WTC11 (cell line): Measurements from ENCODE around the gene FHIT. TPM values are rescaled to one million over a fixed set of nuclear protein-coding genes. Genes with fewer than 3 reads are reported as not detected.
A peak's percentile ranks its signal among the peaks of the same experiment; 100 is the strongest.

Experiments used
- ATAC-seq: fragments of 200-7000 bp; cut with Tn5 transposase; 2 replicates; pipeline ENCODE4 v1.10.0; 2021; ENCODE audit warnings: mild to moderate bottlenecking, moderate library complexity
- CTCF ChIA-PET: fragments of 300-600 bp; sonication (Branson Sonifier 250); formaldehyde crosslinking; loops from one replicate; lab custom pipeline; 2021; ENCODE audit warnings: antibody characterized with exemption; lab: Charles Lee
- POLR2A ChIA-PET: fragments of 350-600 bp; sonication (Branson Sonifier 250); formaldehyde crosslinking; loops from one replicate; lab custom pipeline; 2021; ENCODE audit warnings: antibody characterized with exemption; lab: Charles Lee
- DNase-seq: peaks from one replicate; pipeline ENCODE4 v3.0.0; 2021; ENCODE audit warnings: low spot score
- H3K27ac Mint-ChIP-seq: 2 replicates; pipeline ENCODE4 v1.8.0; 2021; ENCODE audit warnings: mixed read lengths
- H3K27me3 Mint-ChIP-seq: 2 replicates; pipeline ENCODE4 v1.8.0; 2021; ENCODE audit warnings: low read depth, mild to moderate bottlenecking, moderate library complexity, mixed read lengths
- H3K36me3 Mint-ChIP-seq: 2 replicates; pipeline ENCODE4 v1.8.0; 2021; ENCODE audit warnings: mixed read lengths
- H3K4me1 Mint-ChIP-seq: 2 replicates; pipeline ENCODE4 v1.8.0; 2022; ENCODE audit warnings: mixed read lengths
- H3K4me3 Mint-ChIP-seq: 2 replicates; pipeline ENCODE4 v1.8.0; 2021; ENCODE audit warnings: mild to moderate bottlenecking, moderate library complexity, mixed read lengths
- H3K9me3 Mint-ChIP-seq: 2 replicates; pipeline ENCODE4 v1.8.0; 2021; ENCODE audit warnings: mixed read lengths
- CREM ChIP-seq: sonication (generic); formaldehyde crosslinking; IDR thresholded peaks from 2 replicates; pipeline ENCODE4 v1.8.1; 2022; ENCODE audit warnings: mild to moderate bottlenecking, missing genetic modification reagents, moderate library complexity
- ESRRA ChIP-seq: sonication (generic); formaldehyde crosslinking; IDR thresholded peaks from 2 replicates; pipeline ENCODE4 v1.8.1; 2022; ENCODE audit warnings: mild to moderate bottlenecking, missing genetic modification reagents, borderline replicate concordance
- FOXK1 ChIP-seq: sonication (generic); formaldehyde crosslinking; IDR thresholded peaks from 2 replicates; pipeline ENCODE4 v1.8.0; 2022; ENCODE audit warnings: mild to moderate bottlenecking, moderate library complexity, missing genetic modification reagents
- FOXP1 ChIP-seq: sonication (generic); formaldehyde crosslinking; IDR thresholded peaks from 2 replicates; pipeline ENCODE4 v1.8.0; 2022; ENCODE audit warnings: missing genetic modification reagents, mild to moderate bottlenecking, moderate library complexity, borderline replicate concordance
- KAT7 ChIP-seq: sonication (generic); formaldehyde crosslinking; IDR thresholded peaks from 2 replicates; pipeline ENCODE4 v1.8.1; 2023; ENCODE audit warnings: missing genetic modification reagents, mild to moderate bottlenecking, borderline replicate concordance
- MYBL2 ChIP-seq: sonication (generic); formaldehyde crosslinking; IDR thresholded peaks from 2 replicates; pipeline ENCODE4 v1.8.1; 2023; ENCODE audit warnings: mild to moderate bottlenecking, moderate library complexity, missing genetic modification reagents
- NFATC4 ChIP-seq: fragments of 250-450 bp; sonication (Bioruptor Pico); IDR thresholded peaks from 2 replicates; pipeline ENCODE4 v1.9.0; 2021; ENCODE audit warnings: mild to moderate bottlenecking
- NFYB ChIP-seq: sonication (generic); formaldehyde crosslinking; conservative IDR thresholded peaks from 2 replicates; pipeline ENCODE4 v1.8.0; 2022; ENCODE audit warnings: low read depth, missing genetic modification reagents
- NR2C2 ChIP-seq: sonication (generic); formaldehyde crosslinking; IDR thresholded peaks from 2 replicates; pipeline ENCODE4 v1.8.0; 2022; ENCODE audit warnings: mild to moderate bottlenecking, missing genetic modification reagents
- NR3C1 ChIP-seq: sonication (generic); formaldehyde crosslinking; conservative IDR thresholded peaks from 2 replicates; pipeline ENCODE4 v1.8.1; 2023; ENCODE audit warnings: low read depth, mild to moderate bottlenecking, missing genetic modification reagents
- RELA ChIP-seq: sonication (generic); formaldehyde crosslinking; IDR thresholded peaks from 2 replicates; pipeline ENCODE4 v1.8.1; 2022; ENCODE audit warnings: missing genetic modification reagents, mild to moderate bottlenecking, borderline replicate concordance
- SMAD3 ChIP-seq: sonication (generic); formaldehyde crosslinking; IDR thresholded peaks from 2 replicates; pipeline ENCODE4 v1.8.0; 2022; ENCODE audit warnings: missing genetic modification reagents, mild to moderate bottlenecking, borderline replicate concordance
- SOX15 ChIP-seq: fragments of 250-450 bp; sonication (Bioruptor Pico); IDR thresholded peaks from 2 replicates; pipeline ENCODE4 v1.9.0; 2021; ENCODE audit warnings: mild to moderate bottlenecking
- SP1 ChIP-seq: sonication (generic); formaldehyde crosslinking; conservative IDR thresholded peaks from 2 replicates; pipeline ENCODE4 v1.8.1; 2022; ENCODE audit warnings: missing genetic modification reagents
- TCF7 ChIP-seq: sonication (generic); formaldehyde crosslinking; IDR thresholded peaks from 2 replicates; pipeline ENCODE4 v1.8.0; 2022; ENCODE audit warnings: mild to moderate bottlenecking, low read depth, missing genetic modification reagents, moderate library complexity
- TEAD4 ChIP-seq: sonication (generic); formaldehyde crosslinking; IDR thresholded peaks from 2 replicates; pipeline ENCODE4 v1.8.0; 2022; ENCODE audit warnings: mild to moderate bottlenecking, missing genetic modification reagents
- ZNF138 ChIP-seq: sonication (generic); formaldehyde crosslinking; conservative IDR thresholded peaks from 2 replicates; pipeline ENCODE4 v1.8.1; 2022; ENCODE audit warnings: mild to moderate bottlenecking, moderate library complexity, missing genetic modification reagents
- ZNF396 ChIP-seq: fragments of 250-450 bp; sonication (Bioruptor Pico); IDR thresholded peaks from 2 replicates; pipeline ENCODE4 v1.8.0; 2021; ENCODE audit warnings: mild to moderate bottlenecking, moderate library complexity, borderline replicate concordance
- ZNF671 ChIP-seq: fragments of 250-450 bp; sonication (Bioruptor Pico); IDR thresholded peaks from 2 replicates; pipeline ENCODE4 v1.8.0; 2021; ENCODE audit warnings: mild to moderate bottlenecking
- total RNA-seq: library from RNA; stranded (reverse); gene quantifications from 3 replicates; pipeline ENCODE4 v1.2.3, GENCODE V29; 2021
- TF ChIP-seq, protein P1 (sequence below): sonication (generic); formaldehyde crosslinking; IDR thresholded peaks from 2 replicates; pipeline ENCODE4 v1.8.1; 2022; ENCODE audit warnings: missing genetic modification reagents, borderline replicate concordance
- TF ChIP-seq, protein P2 (sequence below): sonication (generic); formaldehyde crosslinking; IDR thresholded peaks from 2 replicates; pipeline ENCODE4 v1.8.1; 2023; ENCODE audit warnings: mild to moderate bottlenecking, missing genetic modification reagents
- TF ChIP-seq, protein P3 (sequence below): sonication (generic); formaldehyde crosslinking; IDR thresholded peaks from 2 replicates; pipeline ENCODE4 v1.8.0; 2023; ENCODE audit warnings: missing genetic modification reagents, mild to moderate bottlenecking, borderline replicate concordance
- TF ChIP-seq, protein P4 (sequence below): sonication (generic); formaldehyde crosslinking; conservative IDR thresholded peaks from 2 replicates; pipeline ENCODE4 v1.8.1; 2022; ENCODE audit warnings: mild to moderate bottlenecking, missing genetic modification reagents
- TF ChIP-seq, protein P5 (sequence below): sonication (generic); formaldehyde crosslinking; IDR thresholded peaks from 2 replicates; pipeline ENCODE4 v1.8.1; 2023; ENCODE audit warnings: mild to moderate bottlenecking, missing genetic modification reagents, moderate library complexity
- TF ChIP-seq, protein P6 (sequence below): sonication (generic); formaldehyde crosslinking; IDR thresholded peaks from 2 replicates; pipeline ENCODE4 v1.8.1; 2022; ENCODE audit warnings: mild to moderate bottlenecking, missing genetic modification reagents, moderate library complexity, borderline replicate concordance
- TF ChIP-seq, protein P7 (sequence below): sonication (generic); formaldehyde crosslinking; IDR thresholded peaks from 2 replicates; pipeline ENCODE4 v1.8.1; 2023; ENCODE audit warnings: mild to moderate bottlenecking, missing genetic modification reagents

The FHIT gene
- total RNA-seq, 1 experiment from 2014 or later = 2.6 TPM

DNA sequence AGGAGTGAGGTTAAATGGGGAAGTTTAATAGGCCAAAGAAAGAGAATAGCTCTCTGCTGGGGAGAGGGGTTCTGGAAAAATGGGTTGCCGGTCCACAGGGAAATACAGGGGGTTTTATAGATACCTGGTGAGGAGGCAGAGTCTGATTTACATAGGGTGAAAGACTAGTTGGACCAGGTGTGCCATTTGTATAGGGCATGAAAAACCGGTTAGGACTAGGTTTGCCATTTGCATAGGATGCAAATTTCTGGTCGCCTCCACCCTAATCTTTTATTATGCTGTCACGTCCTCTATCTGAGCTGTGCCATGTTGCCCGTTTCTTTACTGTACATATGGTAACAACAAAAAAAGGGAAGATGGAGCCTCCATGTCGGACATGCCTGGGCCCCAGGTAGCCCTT is 960.1 kb downstream of the FHIT start:
- no peaks in the 10 kb centered on the region for H3K27me3 Mint-ChIP-seq
- H3K36me3 Mint-ChIP-seq = peaks cover 10% of the 10 kb centered on the region
- H3K4me3 Mint-ChIP-seq = no peak overlapping the region
- DNase-seq (no peak), ATAC-seq (0 out of 2 replicates have a peak, but pooled peaks have one; percentile 32)
- H3K9me3 Mint-ChIP-seq = peaks cover 22% of the 10 kb centered on the region
- ChIA-PET POLR2A (no interaction called here), CTCF (interaction anchor here (1.6 kb wide), 1 partner anchor 32 kb away, joined by 4 read pairs; no protein-coding TSS in a partner anchor)
- H3K4me1 Mint-ChIP-seq = peaks cover 23% of the 10 kb centered on the region
- TF ChIP-seq, protein P1, sequence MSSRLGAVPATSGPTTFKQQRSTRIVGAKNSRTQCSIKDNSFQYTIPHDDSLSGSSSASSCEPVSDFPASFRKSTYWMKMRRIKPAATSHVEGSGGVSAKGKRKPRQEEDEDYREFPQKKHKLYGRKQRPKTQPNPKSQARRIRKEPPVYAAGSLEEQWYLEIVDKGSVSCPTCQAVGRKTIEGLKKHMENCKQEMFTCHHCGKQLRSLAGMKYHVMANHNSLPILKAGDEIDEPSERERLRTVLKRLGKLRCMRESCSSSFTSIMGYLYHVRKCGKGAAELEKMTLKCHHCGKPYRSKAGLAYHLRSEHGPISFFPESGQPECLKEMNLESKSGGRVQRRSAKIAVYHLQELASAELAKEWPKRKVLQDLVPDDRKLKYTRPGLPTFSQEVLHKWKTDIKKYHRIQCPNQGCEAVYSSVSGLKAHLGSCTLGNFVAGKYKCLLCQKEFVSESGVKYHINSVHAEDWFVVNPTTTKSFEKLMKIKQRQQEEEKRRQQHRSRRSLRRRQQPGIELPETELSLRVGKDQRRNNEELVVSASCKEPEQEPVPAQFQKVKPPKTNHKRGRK (CRISPR knock-in tag) = no peak
- no peak for TF ChIP-seq SP1 (CRISPR knock-in tag)
- TF ChIP-seq NFATC4 (CRISPR knock-in tag) = no peak
- TF ChIP-seq ZNF671 = no peak
- no peak for TF ChIP-seq ZNF138 (CRISPR knock-in tag)
- TF ChIP-seq, protein P2, sequence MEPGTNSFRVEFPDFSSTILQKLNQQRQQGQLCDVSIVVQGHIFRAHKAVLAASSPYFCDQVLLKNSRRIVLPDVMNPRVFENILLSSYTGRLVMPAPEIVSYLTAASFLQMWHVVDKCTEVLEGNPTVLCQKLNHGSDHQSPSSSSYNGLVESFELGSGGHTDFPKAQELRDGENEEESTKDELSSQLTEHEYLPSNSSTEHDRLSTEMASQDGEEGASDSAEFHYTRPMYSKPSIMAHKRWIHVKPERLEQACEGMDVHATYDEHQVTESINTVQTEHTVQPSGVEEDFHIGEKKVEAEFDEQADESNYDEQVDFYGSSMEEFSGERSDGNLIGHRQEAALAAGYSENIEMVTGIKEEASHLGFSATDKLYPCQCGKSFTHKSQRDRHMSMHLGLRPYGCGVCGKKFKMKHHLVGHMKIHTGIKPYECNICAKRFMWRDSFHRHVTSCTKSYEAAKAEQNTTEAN (CRISPR knock-in tag) = no peak
- TF ChIP-seq NFYB (CRISPR knock-in tag) = no peak
- TF ChIP-seq, protein P3, sequence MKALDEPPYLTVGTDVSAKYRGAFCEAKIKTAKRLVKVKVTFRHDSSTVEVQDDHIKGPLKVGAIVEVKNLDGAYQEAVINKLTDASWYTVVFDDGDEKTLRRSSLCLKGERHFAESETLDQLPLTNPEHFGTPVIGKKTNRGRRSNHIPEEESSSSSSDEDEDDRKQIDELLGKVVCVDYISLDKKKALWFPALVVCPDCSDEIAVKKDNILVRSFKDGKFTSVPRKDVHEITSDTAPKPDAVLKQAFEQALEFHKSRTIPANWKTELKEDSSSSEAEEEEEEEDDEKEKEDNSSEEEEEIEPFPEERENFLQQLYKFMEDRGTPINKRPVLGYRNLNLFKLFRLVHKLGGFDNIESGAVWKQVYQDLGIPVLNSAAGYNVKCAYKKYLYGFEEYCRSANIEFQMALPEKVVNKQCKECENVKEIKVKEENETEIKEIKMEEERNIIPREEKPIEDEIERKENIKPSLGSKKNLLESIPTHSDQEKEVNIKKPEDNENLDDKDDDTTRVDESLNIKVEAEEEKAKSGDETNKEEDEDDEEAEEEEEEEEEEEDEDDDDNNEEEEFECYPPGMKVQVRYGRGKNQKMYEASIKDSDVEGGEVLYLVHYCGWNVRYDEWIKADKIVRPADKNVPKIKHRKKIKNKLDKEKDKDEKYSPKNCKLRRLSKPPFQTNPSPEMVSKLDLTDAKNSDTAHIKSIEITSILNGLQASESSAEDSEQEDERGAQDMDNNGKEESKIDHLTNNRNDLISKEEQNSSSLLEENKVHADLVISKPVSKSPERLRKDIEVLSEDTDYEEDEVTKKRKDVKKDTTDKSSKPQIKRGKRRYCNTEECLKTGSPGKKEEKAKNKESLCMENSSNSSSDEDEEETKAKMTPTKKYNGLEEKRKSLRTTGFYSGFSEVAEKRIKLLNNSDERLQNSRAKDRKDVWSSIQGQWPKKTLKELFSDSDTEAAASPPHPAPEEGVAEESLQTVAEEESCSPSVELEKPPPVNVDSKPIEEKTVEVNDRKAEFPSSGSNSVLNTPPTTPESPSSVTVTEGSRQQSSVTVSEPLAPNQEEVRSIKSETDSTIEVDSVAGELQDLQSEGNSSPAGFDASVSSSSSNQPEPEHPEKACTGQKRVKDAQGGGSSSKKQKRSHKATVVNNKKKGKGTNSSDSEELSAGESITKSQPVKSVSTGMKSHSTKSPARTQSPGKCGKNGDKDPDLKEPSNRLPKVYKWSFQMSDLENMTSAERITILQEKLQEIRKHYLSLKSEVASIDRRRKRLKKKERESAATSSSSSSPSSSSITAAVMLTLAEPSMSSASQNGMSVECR (CRISPR knock-in tag) = no peak
- no peak for TF ChIP-seq CREM (CRISPR knock-in tag)
- no peak for TF ChIP-seq ZNF396
- no peak for TF ChIP-seq KAT7
- TF ChIP-seq, protein P4, sequence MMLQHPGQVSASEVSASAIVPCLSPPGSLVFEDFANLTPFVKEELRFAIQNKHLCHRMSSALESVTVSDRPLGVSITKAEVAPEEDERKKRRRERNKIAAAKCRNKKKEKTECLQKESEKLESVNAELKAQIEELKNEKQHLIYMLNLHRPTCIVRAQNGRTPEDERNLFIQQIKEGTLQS (CRISPR knock-in tag) = no peak
- TF ChIP-seq NR3C1 (CRISPR knock-in tag) = no peak
- TF ChIP-seq SMAD3 (CRISPR knock-in tag) = no peak
- TF ChIP-seq SOX15 (CRISPR knock-in tag) = no peak
- TF ChIP-seq NR2C2 (CRISPR knock-in tag) = no peak
- TF ChIP-seq ESRRA = no peak
- TF ChIP-seq, protein P5, sequence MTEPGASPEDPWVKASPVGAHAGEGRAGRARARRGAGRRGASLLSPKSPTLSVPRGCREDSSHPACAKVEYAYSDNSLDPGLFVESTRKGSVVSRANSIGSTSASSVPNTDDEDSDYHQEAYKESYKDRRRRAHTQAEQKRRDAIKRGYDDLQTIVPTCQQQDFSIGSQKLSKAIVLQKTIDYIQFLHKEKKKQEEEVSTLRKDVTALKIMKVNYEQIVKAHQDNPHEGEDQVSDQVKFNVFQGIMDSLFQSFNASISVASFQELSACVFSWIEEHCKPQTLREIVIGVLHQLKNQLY (CRISPR knock-in tag) = no peak
- no peak overlapping the region for H3K27ac Mint-ChIP-seq

DNA sequence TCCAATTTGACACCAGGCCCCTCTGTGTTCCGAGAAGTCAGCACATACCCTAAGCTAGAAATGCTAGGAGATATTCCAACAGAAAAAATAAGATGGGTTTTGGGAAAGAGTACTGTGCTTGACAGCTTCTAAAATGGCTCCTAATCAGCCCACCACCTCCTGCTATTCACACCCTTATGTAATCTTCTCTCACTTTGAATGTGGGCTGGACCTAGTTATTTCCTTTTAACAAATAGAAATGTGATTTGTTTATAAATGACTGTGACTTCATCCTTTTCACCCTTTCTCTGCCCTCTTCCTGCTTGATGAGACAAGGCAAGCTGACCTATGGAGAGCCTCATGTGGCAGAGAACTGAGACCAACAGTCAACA is 961.1 kb downstream of the FHIT start:
- H3K27me3 Mint-ChIP-seq = no peaks in the 10 kb centered on the region
- ChIA-PET CTCF (interaction anchor here (0.6 to 1.6 kb wide), 2 partner anchors 33 to 453 kb away, joined by 3 to 4 read pairs; no protein-coding TSS in a partner anchor), POLR2A (no interaction called here)
- H3K9me3 Mint-ChIP-seq = peaks cover 17% of the 10 kb centered on the region
- H3K4me3 Mint-ChIP-seq = no peak overlapping the region
- no peak overlapping the region for H3K27ac Mint-ChIP-seq
- ATAC-seq (no peak), DNase-seq (no peak)
- peaks cover 10% of the 10 kb centered on the region for H3K36me3 Mint-ChIP-seq
- H3K4me1 Mint-ChIP-seq = peaks cover 23% of the 10 kb centered on the region
- TF ChIP-seq, protein P6, sequence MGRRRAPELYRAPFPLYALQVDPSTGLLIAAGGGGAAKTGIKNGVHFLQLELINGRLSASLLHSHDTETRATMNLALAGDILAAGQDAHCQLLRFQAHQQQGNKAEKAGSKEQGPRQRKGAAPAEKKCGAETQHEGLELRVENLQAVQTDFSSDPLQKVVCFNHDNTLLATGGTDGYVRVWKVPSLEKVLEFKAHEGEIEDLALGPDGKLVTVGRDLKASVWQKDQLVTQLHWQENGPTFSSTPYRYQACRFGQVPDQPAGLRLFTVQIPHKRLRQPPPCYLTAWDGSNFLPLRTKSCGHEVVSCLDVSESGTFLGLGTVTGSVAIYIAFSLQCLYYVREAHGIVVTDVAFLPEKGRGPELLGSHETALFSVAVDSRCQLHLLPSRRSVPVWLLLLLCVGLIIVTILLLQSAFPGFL (CRISPR knock-in tag) = no peak
- no peak for TF ChIP-seq TEAD4 (CRISPR knock-in tag)
- no peak for TF ChIP-seq ZNF138 (CRISPR knock-in tag)
- no peak for TF ChIP-seq MYBL2 (CRISPR knock-in tag)
- TF ChIP-seq RELA (CRISPR knock-in tag) = no peak
- no peak for TF ChIP-seq FOXP1 (CRISPR knock-in tag)
- no peak for TF ChIP-seq SP1 (CRISPR knock-in tag)
- no peak for TF ChIP-seq SOX15 (CRISPR knock-in tag)
- TF ChIP-seq, protein P7, sequence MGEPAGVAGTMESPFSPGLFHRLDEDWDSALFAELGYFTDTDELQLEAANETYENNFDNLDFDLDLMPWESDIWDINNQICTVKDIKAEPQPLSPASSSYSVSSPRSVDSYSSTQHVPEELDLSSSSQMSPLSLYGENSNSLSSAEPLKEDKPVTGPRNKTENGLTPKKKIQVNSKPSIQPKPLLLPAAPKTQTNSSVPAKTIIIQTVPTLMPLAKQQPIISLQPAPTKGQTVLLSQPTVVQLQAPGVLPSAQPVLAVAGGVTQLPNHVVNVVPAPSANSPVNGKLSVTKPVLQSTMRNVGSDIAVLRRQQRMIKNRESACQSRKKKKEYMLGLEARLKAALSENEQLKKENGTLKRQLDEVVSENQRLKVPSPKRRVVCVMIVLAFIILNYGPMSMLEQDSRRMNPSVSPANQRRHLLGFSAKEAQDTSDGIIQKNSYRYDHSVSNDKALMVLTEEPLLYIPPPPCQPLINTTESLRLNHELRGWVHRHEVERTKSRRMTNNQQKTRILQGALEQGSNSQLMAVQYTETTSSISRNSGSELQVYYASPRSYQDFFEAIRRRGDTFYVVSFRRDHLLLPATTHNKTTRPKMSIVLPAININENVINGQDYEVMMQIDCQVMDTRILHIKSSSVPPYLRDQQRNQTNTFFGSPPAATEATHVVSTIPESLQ (CRISPR knock-in tag) = no peak
- no peak for TF ChIP-seq FOXK1 (CRISPR knock-in tag)
- TF ChIP-seq TCF7 (CRISPR knock-in tag) = no peak
